Neural cell (in vitro differentiated cells): Measurements from ENCODE around the gene PCDHGC3.

ENCODE experiments used
- CTCF ChIP-seq: fragments of 450-650 bp; IDR thresholded peaks from 2 replicates; pipeline ENCODE4 v1.5.1; 2014; ENCODE audit warnings: antibody characterized with exemption, mild to moderate bottlenecking, moderate library complexity; ENCODE audit not compliant: poor library complexity, severe bottlenecking
- RAD21 ChIP-seq: fragments of 450-650 bp; conservative IDR thresholded peaks from 2 replicates; pipeline ENCODE4 v1.6.1; 2014; ENCODE audit warnings: antibody characterized with exemption, mild to moderate bottlenecking, moderate library complexity

GRCh38 chr5:141525653-141526052 is 49.9 kb downstream of the PCDHGC3 start:
- TF ChIP-seq CTCF (no peak), RAD21 (no peak)
